ENCODE results near the gene DIAPH1.

GRCh38 chr5:141534492-141535213 lies 84.1 kb downstream of the DIAPH1 start:
- no peak for TF ChIP-seq CTCF (IDR thresholded peaks at IDR 0.05)
- TF ChIP-seq POLR2AphosphoS5 (IDR thresholded peaks at IDR 0.05), result no peak

Measured in breast epithelium (tissue), 3 donors.